Activated T-helper 1 cell treated with anti-CD3 and anti-CD28 coated beads, Interleukin-2, amount 50 U/mL, for 16 hours (primary cell): ENCODE data around the gene UFL1.
A peak's percentile ranks its signal among the peaks of the same experiment; 100 is the strongest.
"Not testable (repeated sequence)": the region's sequence is repeated elsewhere in the genome, so short reads cannot be mapped to it uniquely, and the experiment has no call there.

Experiments
- DNase-seq, 2 donors: peaks; one replicate each; pipeline ENCODE4 v3.0.0-alpha.2; 2020; ENCODE audit warnings: low read depth in 1 of 2, low spot score in 1 of 2

The UFL1 gene

GRCh38 chr6:96521644-96522464 lies at the start of gene UFL1:
TSS of gene UFL1 (plus strand) at chr6:96521806. CDS start at chr6:96521874, 68 bp downstream.
- peak; percentile 89 to 90 for DNase-seq

DNA sequence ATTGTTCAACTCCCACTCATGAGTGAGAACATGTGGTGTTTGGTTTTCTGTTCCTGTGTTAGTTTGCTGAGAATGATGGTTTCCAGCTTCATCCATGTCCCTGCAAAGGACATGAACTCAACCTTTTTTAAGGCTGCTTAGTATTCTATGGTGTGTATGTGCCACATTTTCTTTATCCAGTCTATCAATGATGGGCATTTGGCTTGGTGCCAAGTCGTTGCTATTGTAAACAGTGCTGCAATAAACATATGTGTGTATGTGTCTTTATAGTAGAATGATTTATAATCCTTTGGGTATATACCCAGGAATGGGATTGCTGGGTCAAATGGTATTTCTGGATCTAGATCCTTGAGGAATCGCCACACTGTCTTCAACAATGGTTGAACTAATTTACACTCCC lies 49.3 kb upstream of the UFL1 start:
- not testable (repeated sequence) for DNase-seq

GRCh38 chr6:96478695-96479094 lies 42.9 kb upstream of the UFL1 start:
- no peak for DNase-seq

- no peak for DNase-seq
Observed at GRCh38 chr6:96491926-96492325, 29.7 kb upstream of the UFL1 start.

GRCh38 chr6:96499781-96500180 lies 21.8 kb upstream of the UFL1 start:
- DNase-seq: peak; percentile 21 to 37

- no peak for DNase-seq
Observed at GRCh38 chr6:96502915-96503314, 18.7 kb upstream of the UFL1 start.

DNA sequence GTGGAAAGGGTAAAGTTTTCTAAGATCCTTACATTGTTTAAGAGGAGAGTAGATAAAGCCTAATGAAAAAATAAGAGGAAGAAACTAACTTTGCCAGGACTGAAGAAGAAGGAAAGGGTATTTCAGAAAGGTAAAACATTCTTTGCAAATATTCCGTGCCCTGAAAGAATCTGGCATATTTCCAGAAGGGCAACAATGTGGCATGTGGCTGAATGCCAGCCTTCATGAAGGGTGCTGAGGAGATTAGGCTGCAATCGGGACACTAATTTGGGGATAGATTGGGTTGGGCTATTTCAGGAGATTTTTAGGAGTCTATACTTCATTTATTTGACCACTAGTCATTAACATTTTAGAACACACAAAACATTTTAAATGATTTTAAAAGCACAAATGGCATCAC lies 16.2 kb upstream of the UFL1 start:
- DNase-seq: no peak

DNA sequence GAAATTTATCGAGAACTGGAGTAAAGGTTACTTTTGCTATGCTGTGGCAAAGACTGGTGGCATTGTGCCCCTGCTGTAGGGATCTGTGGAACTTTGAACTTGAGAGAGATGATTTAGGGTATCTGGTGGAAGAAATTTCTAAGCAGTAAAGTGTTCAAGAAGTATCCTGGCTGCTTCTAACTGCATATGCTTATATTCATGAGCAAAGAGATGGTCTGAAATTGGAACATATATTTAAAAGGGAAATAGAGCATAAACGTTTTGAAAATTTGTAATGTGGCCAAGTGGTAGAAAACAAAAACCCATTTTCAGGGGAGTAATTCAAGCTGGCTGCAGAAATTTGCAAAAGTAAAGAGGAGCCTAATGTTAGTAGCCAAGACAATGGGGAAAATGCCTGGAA lies 12.3 kb upstream of the UFL1 start:
- no peak for DNase-seq

- DNase-seq: no peak
Observed at GRCh38 chr6:96520171-96521115, 1.2 kb upstream of the UFL1 start.

DNA sequence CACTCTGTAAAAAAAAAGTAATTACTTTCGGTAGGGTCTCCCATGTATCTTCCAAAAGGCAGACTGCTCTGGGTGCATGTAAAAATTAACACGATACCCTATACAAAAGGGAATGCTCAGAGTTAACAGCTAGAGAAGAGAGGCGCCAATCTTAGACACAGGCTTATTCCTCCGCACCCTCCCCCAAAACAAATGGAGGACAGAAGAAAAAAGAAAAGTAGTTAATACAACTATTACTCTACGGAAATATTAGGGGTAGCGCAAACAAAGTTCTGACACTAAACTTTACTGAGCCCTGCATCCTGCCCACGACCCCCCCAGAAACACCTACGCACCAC lies 331 bp upstream of the UFL1 start:
- no peak for DNase-seq

DNA sequence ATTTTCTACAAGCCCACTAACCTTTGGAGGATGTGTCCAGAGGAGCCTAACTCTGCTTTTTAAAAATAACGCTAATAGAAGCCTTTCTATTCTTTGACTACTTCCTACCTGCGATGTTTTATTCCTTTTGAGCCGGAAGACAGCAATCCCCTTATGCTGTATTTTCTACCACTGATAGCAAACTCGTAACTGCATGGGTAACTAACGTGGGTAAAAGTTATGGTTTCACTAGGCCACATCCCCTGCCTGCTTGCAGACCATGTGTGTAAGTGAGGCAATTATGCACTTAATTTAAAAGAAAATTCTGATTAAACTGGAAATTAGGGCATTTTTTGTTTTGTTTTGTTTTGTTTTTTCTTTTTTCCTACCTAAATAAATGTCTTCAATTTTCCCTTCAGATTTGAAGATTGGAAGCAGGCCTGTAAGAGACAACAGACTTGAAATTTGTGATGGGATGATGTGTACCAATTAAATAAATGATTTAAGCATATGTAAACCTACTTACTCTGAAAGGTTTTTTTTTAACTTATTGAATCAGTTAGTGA lies 931 bp downstream of the UFL1 start:
- no peak for DNase-seq

DNA sequence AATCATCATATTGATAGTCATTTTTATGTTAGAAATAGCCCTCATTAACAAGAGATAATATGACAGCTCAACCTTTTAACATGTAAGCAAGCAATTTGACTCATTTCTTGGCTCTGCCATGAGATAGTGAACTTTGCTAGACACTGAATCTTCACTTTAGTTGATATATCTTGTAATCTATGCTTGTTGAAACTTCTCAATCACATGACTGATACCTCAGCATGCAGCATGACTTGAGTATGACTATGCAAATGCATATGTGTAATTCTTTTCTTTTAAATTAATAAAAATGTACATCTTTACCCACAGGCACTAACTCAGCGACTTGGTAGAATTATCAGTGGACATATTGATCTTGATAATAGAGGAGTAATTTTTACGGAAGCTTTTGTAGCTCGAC lies 6.6 kb downstream of the UFL1 start:
- no peak for DNase-seq

DNA sequence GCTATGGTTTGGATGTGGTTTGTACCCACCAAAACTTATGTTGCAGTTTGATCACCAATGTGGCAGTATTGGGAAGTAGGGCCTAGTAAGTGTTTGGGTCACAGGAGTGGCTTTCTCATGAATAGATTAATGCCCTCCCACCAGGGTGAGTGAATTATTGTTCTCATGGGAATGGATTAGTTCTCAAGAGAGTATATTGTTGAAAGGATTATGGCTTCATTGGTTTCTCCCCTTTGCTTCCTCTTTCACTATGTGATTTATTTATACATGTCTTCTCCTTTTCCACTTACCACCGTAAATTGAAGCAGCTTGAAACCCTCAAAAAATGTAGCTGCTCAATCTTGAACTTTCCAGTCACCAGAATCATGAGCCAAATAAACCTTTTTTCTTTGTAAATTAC lies 10.8 kb downstream of the UFL1 start:
- no peak for DNase-seq

DNA sequence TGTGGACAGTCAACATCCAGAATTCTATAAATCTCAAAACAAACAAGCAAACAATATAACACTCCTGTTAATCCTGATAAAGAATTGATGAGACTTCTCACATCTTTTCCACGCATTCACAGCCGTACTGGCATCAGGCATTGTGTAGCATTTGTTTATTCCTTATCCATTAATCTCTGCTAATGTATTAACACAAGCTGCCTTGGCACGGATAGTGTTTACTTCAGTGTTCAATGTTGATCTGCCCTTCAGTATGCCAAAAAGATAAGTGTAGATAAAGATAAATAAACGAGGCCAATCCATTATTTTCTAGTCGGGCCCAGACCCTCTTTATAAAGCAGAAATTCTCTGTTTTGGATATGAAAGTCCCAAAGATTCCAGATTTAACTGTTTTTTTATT lies 16.1 kb downstream of the UFL1 start:
- DNase-seq: no peak

- no peak for DNase-seq
Observed at GRCh38 chr6:96542702-96543101, 21.1 kb downstream of the UFL1 start.

GRCh38 chr6:96545882-96546281 lies 24.3 kb downstream of the UFL1 start:
- DNase-seq: no peak

- no peak for DNase-seq
Observed at GRCh38 chr6:96547654-96548053, 26.0 kb downstream of the UFL1 start.

- DNase-seq: no peak
Observed at GRCh38 chr6:96554558-96554957, 33.0 kb downstream of the UFL1 start.

GRCh38 chr6:96559740-96560139 lies 38.1 kb downstream of the UFL1 start:
- DNase-seq: not testable (repeated sequence)

DNA sequence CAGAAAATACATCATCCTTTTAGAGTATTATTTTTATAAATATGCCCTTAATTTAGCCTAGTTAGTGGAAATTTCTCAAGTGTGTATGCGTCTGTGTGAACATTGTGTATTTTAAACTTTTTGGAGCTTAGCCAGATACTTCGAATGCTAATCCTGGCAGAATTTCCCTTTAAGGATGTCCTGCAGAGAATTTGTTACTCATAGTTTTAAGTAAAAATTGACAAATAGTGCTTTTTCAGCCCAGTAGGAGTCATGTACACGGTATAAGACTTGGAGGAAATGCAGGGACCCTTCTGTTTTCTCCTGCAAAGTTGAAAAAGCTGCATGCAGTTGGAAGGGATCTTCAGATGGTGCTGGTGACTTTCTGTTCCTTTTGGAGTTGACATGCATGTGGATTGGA lies 41.3 kb downstream of the UFL1 start, which contains the start of gene FHL5:
Gene FHL5 (plus strand): TSS at position 243 of the 400 bp plus-strand sequence. CDS start 40,486 bp downstream, outside the sequence.
- no peak for DNase-seq

DNA sequence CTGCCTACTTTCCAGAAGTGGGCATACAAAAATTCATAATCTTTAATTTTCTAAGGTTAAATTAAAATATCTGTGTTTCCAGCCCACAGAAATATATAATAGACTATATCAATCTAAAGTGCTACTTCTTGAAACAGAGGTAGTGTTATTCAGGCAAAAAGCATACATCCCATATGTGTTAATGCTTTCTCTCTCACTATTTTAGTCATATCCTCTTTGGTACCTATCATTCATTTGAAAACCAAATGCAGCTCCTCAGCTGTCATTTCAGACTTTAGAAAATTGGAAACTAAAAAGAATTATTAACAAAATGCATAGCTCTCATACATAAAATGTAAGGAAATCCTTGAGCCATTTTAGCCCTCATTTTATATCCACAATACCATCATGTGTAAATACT lies 42.2 kb downstream of the UFL1 start:
- no peak for DNase-seq

GRCh38 chr6:96570053-96570452 lies 48.4 kb downstream of the UFL1 start:
- DNase-seq: no peak
